Prostate gland (tissue), 2 donors: ENCODE measurements around the gene ISOC1. TPM values are rescaled to one million over a fixed set of nuclear protein-coding genes. Genes with fewer than 3 reads are reported as not detected.

Source experiments
- DNase-seq: peaks from one replicate; pipeline ENCODE4 v3.0.0-alpha.2; 2019; ENCODE audit warnings: low spot score
- H3K27ac ChIP-seq, 2 donors: fragments of 200-600 bp; sonication (generic); 2 replicates each; pipeline ENCODE4 v1.5.1; 2017 to 2019
- H3K27me3 ChIP-seq: fragments of 200-600 bp; sonication (generic); replicated peaks from 2 replicates; pipeline ENCODE4 v1.5.1; 2019; ENCODE audit not compliant: insufficient read depth
- H3K36me3 ChIP-seq, 2 donors: fragments of 200-600 bp; sonication (generic); 1 replicate in 1 of 2; 2 replicates in 1 of 2; pipeline versions ENCODE4 v1.5.1 to v1.8.1; 2017 to 2019
- H3K4me1 ChIP-seq: fragments of 200-600 bp; sonication (generic); replicated peaks from 2 replicates; pipeline ENCODE4 v1.5.1; 2019
- H3K4me3 ChIP-seq, 2 donors: fragments of 200-600 bp; sonication (generic); 2 replicates each; pipeline ENCODE4 v1.5.1; 2017 to 2019
- H3K9me3 ChIP-seq: fragments of 200-600 bp; sonication (generic); 2 replicates; pipeline ENCODE4 v1.5.1; 2017
- CTCF ChIP-seq, 4 experiments: fragments of 200-600 bp in 2 of 4; fragments of 450-650 bp in 2 of 4; sonication (generic) in 2 of 4; IDR thresholded peaks; 1 replicate in 3 of 4; 2 replicates in 1 of 4; pipeline ENCODE4 v1.5.1; 2016 to 2019; ENCODE audit warnings: antibody characterized with exemption in 4 of 4, mild to moderate bottlenecking in 2 of 4, moderate library complexity in 2 of 4
- POLR2A ChIP-seq: fragments of 450-650 bp; IDR thresholded peaks from one replicate; pipeline ENCODE4 v1.6.1; 2016; ENCODE audit warnings: antibody characterized with exemption, mild to moderate bottlenecking
- POLR2AphosphoS5 ChIP-seq: sonication (generic); formaldehyde crosslinking; IDR thresholded peaks from one replicate; pipeline ENCODE4 v1.6.1; 2017; ENCODE audit warnings: antibody characterized with exemption
- WGBS: methylation state at CpG from one replicate; pipeline ENCODE4 v1.1.5; 2018; 5-methylcytosine and 5-hydroxymethylcytosine counted together
- intact Hi-C: fragments of 100-400 bp; cut with DNase I; formaldehyde crosslinking; loops from one replicate; pipeline ENCODE4 v1.14.2; 2022
- total RNA-seq, 2 donors: library from RNA; depleted of rRNA; stranded (reverse); fragments of >200 nt; gene quantifications; one replicate each; pipeline ENCODE4 v1.1.0, GENCODE V29; 2016

The ISOC1 gene
- total RNA-seq, 2 donors from 2014 or later: 31.1 to 48.1 TPM

GRCh38 chr5:129053438-129053837, 41.1 kb upstream of the ISOC1 start:
- TF ChIP-seq POLR2A (no peak), CTCF (IDR thresholded peaks at IDR 0.05) (no peak), POLR2AphosphoS5 (no peak)
- Histone ChIP-seq H3K4me1 (no peaks in the 10 kb centered on the region), H3K4me3 (no peak overlapping the region), H3K27me3 (no peaks in the 10 kb centered on the region), H3K27ac (no peak overlapping the region), H3K9me3 (no peaks in the 10 kb centered on the region), H3K36me3 (no peaks in the 10 kb centered on the region)
- intact Hi-C loops: no loop called here
- DNase-seq: no peak

- Histone ChIP-seq H3K9me3 (no peaks in the 10 kb centered on the region), H3K27ac (no peak overlapping the region), H3K27me3 (no peaks in the 10 kb centered on the region), H3K4me1 (no peaks in the 10 kb centered on the region), H3K4me3 (no peak overlapping the region), H3K36me3 (no peaks in the 10 kb centered on the region)
- intact Hi-C loops: loop anchor here (5.0 kb wide), 1 partner anchor 150 kb away; no protein-coding TSS in a partner anchor
- DNase-seq: no peak
- TF ChIP-seq POLR2A: no peak
- TF ChIP-seq CTCF (IDR thresholded peaks at IDR 0.05): no peak
- no peak for TF ChIP-seq POLR2AphosphoS5
- 90% methylated on average over 3 of the region's 3 CpGs for WGBS
Observed at GRCh38 chr5:129057329-129057728, 37.2 kb upstream of the ISOC1 start.

GRCh38 chr5:129061849-129062248, 32.7 kb upstream of the ISOC1 start:
- Histone ChIP-seq H3K27me3 (no peaks in the 10 kb centered on the region), H3K36me3 (no peaks in the 10 kb centered on the region), H3K9me3 (no peaks in the 10 kb centered on the region), H3K4me3 (no peak overlapping the region), H3K4me1 (no peaks in the 10 kb centered on the region), H3K27ac (no peak overlapping the region)
- 70% methylated on average over 2 of the region's 2 CpGs for WGBS
- TF ChIP-seq POLR2AphosphoS5 (no peak), POLR2A (no peak), CTCF (IDR thresholded peaks at IDR 0.05) (no peak)
- intact Hi-C loops: no loop called here
- no peak for DNase-seq

- H3K4me1 ChIP-seq: no peaks in the 10 kb centered on the region
- H3K36me3 ChIP-seq: no peaks in the 10 kb centered on the region
- DNase-seq: peak; percentile 8
- intact Hi-C loops: no loop called here
- no peak overlapping the region for H3K4me3 ChIP-seq
- TF ChIP-seq POLR2AphosphoS5 (no peak), CTCF (IDR thresholded peaks at IDR 0.05) (no peak), POLR2A (no peak)
- no peaks in the 10 kb centered on the region for H3K9me3 ChIP-seq
- WGBS: 39% methylated on average over 1 of the region's 1 CpG
- H3K27ac ChIP-seq: no peak overlapping the region
- H3K27me3 ChIP-seq: no peaks in the 10 kb centered on the region
Observed at GRCh38 chr5:129063483-129064113, 31.0 kb upstream of the ISOC1 start.

- TF ChIP-seq CTCF (IDR thresholded peaks at IDR 0.05) (no peak), POLR2AphosphoS5 (no peak), POLR2A (no peak)
- WGBS: 84% methylated on average over 2 of the region's 2 CpGs
- no peaks in the 10 kb centered on the region for H3K4me1 ChIP-seq
- intact Hi-C loops: no loop called here
- H3K27me3 ChIP-seq: no peaks in the 10 kb centered on the region
- H3K36me3 ChIP-seq: no peaks in the 10 kb centered on the region
- no peak overlapping the region for H3K27ac ChIP-seq
- no peaks in the 10 kb centered on the region for H3K9me3 ChIP-seq
- no peak for DNase-seq
- no peak overlapping the region for H3K4me3 ChIP-seq
Observed at GRCh38 chr5:129065721-129066120, 28.8 kb upstream of the ISOC1 start.
